Caco-2 (cell line): ENCODE data around the gene FAM3C. TPM values are rescaled to one million over a fixed set of nuclear protein-coding genes. Genes with fewer than 3 reads are reported as not detected.

Experiments used
- BruUV-seq: library from RNA; stranded (reverse); fragments of 400-500 nt; replicated peaks from 2 replicates; lab custom pipeline; 2021; lab: Mats Ljungman, UMichigan
- CTCF ChIA-PET: fragments of 300-600 bp; sonication (Branson Sonifier 250); formaldehyde crosslinking; loops from one replicate; lab custom pipeline; 2022; ENCODE audit warnings: antibody characterized with exemption; lab: Charles Lee
- POLR2A ChIA-PET: fragments of 300-600 bp; sonication (Branson Sonifier 250); formaldehyde crosslinking; loops from one replicate; lab custom pipeline; 2022; ENCODE audit warnings: antibody characterized with exemption; lab: Charles Lee
- DNase-seq, 2 experiments: peaks; one replicate each; pipeline versions ENCODE4 v3.0.0 to v3.0.0-alpha.2; 2020 to 2022
- H3K27me3 ChIP-seq: replicated peaks from 2 replicates; pipeline ENCODE4 v1.6.0; 2011; ENCODE audit warnings: low read length; ENCODE audit not compliant: control insufficient read depth, insufficient read depth
- H3K36me3 ChIP-seq: 2 replicates; pipeline ENCODE4 v1.5.1; 2011; ENCODE audit warnings: low read length; ENCODE audit not compliant: control insufficient read depth, insufficient read depth
- H3K4me1 ChIP-seq: fragments of 250-450 bp; sonication (Bioruptor Pico); 2 replicates; pipeline ENCODE4 v1.5.1; 2020; ENCODE audit warnings: mild to moderate bottlenecking
- H3K4me3 ChIP-seq: 2 replicates; pipeline ENCODE4 v1.5.1; 2011; ENCODE audit warnings: low read depth, mild to moderate bottlenecking, control low read depth, low read length
- H3K9me3 ChIP-seq: fragments of 250-450 bp; sonication (Bioruptor Pico); 2 replicates; pipeline ENCODE4 v1.5.1; 2020; ENCODE audit warnings: mild to moderate bottlenecking, moderate library complexity
- H3K27ac Mint-ChIP-seq: one replicate; pipeline ENCODE4 v1.8.0; 2022; ENCODE audit warnings: mixed read lengths; ENCODE audit not compliant: unreplicated experiment
- H3K27me3 Mint-ChIP-seq: one replicate; pipeline ENCODE4 v1.8.0; 2022; ENCODE audit warnings: mixed read lengths; ENCODE audit not compliant: insufficient read depth, unreplicated experiment
- H3K36me3 Mint-ChIP-seq: one replicate; pipeline ENCODE4 v1.8.0; 2022; ENCODE audit warnings: mild to moderate bottlenecking, mixed read lengths; ENCODE audit not compliant: insufficient read depth, unreplicated experiment
- H3K4me1 Mint-ChIP-seq: one replicate; pipeline ENCODE4 v1.8.0; 2022; ENCODE audit warnings: low read depth, mixed read lengths; ENCODE audit not compliant: unreplicated experiment
- H3K4me3 Mint-ChIP-seq: one replicate; pipeline ENCODE4 v1.8.0; 2022; ENCODE audit warnings: mild to moderate bottlenecking, moderate library complexity, mixed read lengths; ENCODE audit not compliant: unreplicated experiment
- H3K9me3 Mint-ChIP-seq: one replicate; pipeline ENCODE4 v1.8.0; 2022; ENCODE audit warnings: mixed read lengths; ENCODE audit not compliant: unreplicated experiment
- CTCF ChIP-seq, 2 experiments: fragments of 200-600 bp in 1 of 2; IDR thresholded peaks; 1 replicate in 1 of 2; 2 replicates in 1 of 2; pipeline versions ENCODE4 v1.5.1 to v1.8.0; 2011 to 2022; ENCODE audit warnings: antibody characterized with exemption in 1 of 2, control low read depth in 1 of 2, inconsistent platforms in 1 of 2, low read depth in 1 of 2, low read length in 1 of 2, mild to moderate bottlenecking in 1 of 2, moderate library complexity in 1 of 2; ENCODE audit not compliant: insufficient read depth in 1 of 2, severe bottlenecking in 1 of 2, unreplicated experiment in 1 of 2
- intact Hi-C: fragments of 100-400 bp; cut with micrococcal nuclease; formaldehyde crosslinking; loops from one replicate; pipeline ENCODE4 v1.10.0; 2022; ENCODE audit not compliant: unreplicated experiment
- total RNA-seq: library from RNA; stranded (reverse); gene quantifications from 2 replicates; pipeline ENCODE4 v1.2.3, GENCODE V29; 2022

Gene FAM3C
- total RNA-seq, 1 experiment from 2014 or later = 40.5 TPM

GRCh38 chr7:121406944-121407343, 10.8 kb upstream of the FAM3C start:
- no TSS peak for BruUV-seq
- H3K4me1 Mint-ChIP-seq = peaks cover 15% of the 10 kb centered on the region
- no peak for TF ChIP-seq CTCF (IDR thresholded peaks at IDR 0.05; ENCODE audit: insufficient read depth in 1 of 2, low read depth in 1 of 2, low read length in 1 of 2, severe bottlenecking in 1 of 2, unreplicated experiment in 1 of 2)
- Histone ChIP-seq H3K9me3 (no peaks in the 10 kb centered on the region), H3K4me1 (peaks cover 20% of the 10 kb centered on the region), H3K36me3 (no peaks in the 10 kb centered on the region), H3K27me3 (no peaks in the 10 kb centered on the region), H3K4me3 (no peak overlapping the region)
- ChIA-PET POLR2A (no interaction called here), CTCF (interaction anchor here (1.0 kb wide), 1 partner anchor 11 kb away, joined by 6 read pairs; the partner anchor contains the start of gene FAM3C)
- no peaks in the 10 kb centered on the region for H3K9me3 Mint-ChIP-seq
- no peaks in the 10 kb centered on the region for H3K36me3 Mint-ChIP-seq
- H3K27ac Mint-ChIP-seq = peak overlapping the region; percentile 79
- DNase-seq = peak; percentile 65 to 78
- intact Hi-C loops = loop anchor here (1.0 kb wide), 2 partner anchors 11 to 14 kb away; partner anchors contain the start of gene FAM3C
- no peak overlapping the region for H3K4me3 Mint-ChIP-seq
- H3K27me3 Mint-ChIP-seq = no peaks in the 10 kb centered on the region

GRCh38 chr7:121406461-121406860, 10.4 kb upstream of the FAM3C start:
- intact Hi-C loops = no loop called here

GRCh38 chr7:121404348-121404747, 8.2 kb upstream of the FAM3C start:
- no peak overlapping the region for H3K27ac Mint-ChIP-seq
- Histone ChIP-seq H3K9me3 (no peaks in the 10 kb centered on the region), H3K4me1 (peaks cover 14% of the 10 kb centered on the region), H3K27me3 (no peaks in the 10 kb centered on the region), H3K36me3 (no peaks in the 10 kb centered on the region), H3K4me3 (no peak overlapping the region)
- intact Hi-C loops = no loop called here
- H3K4me1 Mint-ChIP-seq = peaks cover 15% of the 10 kb centered on the region
- no peak overlapping the region for H3K4me3 Mint-ChIP-seq
- no peaks in the 10 kb centered on the region for H3K9me3 Mint-ChIP-seq
- no peaks in the 10 kb centered on the region for H3K36me3 Mint-ChIP-seq
- BruUV-seq = no TSS peak
- H3K27me3 Mint-ChIP-seq = no peaks in the 10 kb centered on the region
- ChIA-PET CTCF (no interaction called here), POLR2A (no interaction called here)
- TF ChIP-seq CTCF (IDR thresholded peaks at IDR 0.05; ENCODE audit: insufficient read depth in 1 of 2, low read depth in 1 of 2, low read length in 1 of 2, severe bottlenecking in 1 of 2, unreplicated experiment in 1 of 2) = no peak
- no peak for DNase-seq

More at GRCh38 chr7:121406461-121406860, 10.4 kb upstream of the FAM3C start:
- DNase-seq = no peak
- ChIA-PET CTCF (interaction anchor here (1.0 kb wide), 1 partner anchor 11 kb away, joined by 6 read pairs; the partner anchor contains the start of gene FAM3C), POLR2A (no interaction called here)
- Mint-ChIP-seq H3K27me3 (no peaks in the 10 kb centered on the region), H3K4me1 (peaks cover 15% of the 10 kb centered on the region), H3K4me3 (no peak overlapping the region), H3K27ac (peak overlapping the region; percentile 79), H3K9me3 (no peaks in the 10 kb centered on the region), H3K36me3 (no peaks in the 10 kb centered on the region)
- Histone ChIP-seq H3K4me3 (no peak overlapping the region), H3K36me3 (no peaks in the 10 kb centered on the region), H3K9me3 (no peaks in the 10 kb centered on the region), H3K27me3 (no peaks in the 10 kb centered on the region), H3K4me1 (peaks cover 19% of the 10 kb centered on the region)
- TF ChIP-seq CTCF (IDR thresholded peaks at IDR 0.05; ENCODE audit: insufficient read depth in 1 of 2, low read depth in 1 of 2, low read length in 1 of 2, severe bottlenecking in 1 of 2, unreplicated experiment in 1 of 2) = no peak
- BruUV-seq = no TSS peak
